K562 (cell line): ENCODE data around the gene HSPA8. TPM values are rescaled to one million over a fixed set of nuclear protein-coding genes. Genes with fewer than 3 reads are reported as not detected.

Experiments
- DDX20 ChIP-seq: fragments of 450-650 bp; IDR thresholded peaks from 2 replicates; pipeline ENCODE4 v1.6.1; 2016; ENCODE audit warnings: missing genetic modification characterization, low read depth, mild to moderate bottlenecking, missing compliant biosample characterization, moderate library complexity
- FOXJ3 ChIP-seq: sonication (generic); formaldehyde crosslinking; IDR thresholded peaks from 2 replicates; pipeline ENCODE4 v1.4.0; 2020; ENCODE audit warnings: mild to moderate bottlenecking, missing genetic modification reagents
- HMG20A ChIP-seq: fragments of 450-650 bp; formaldehyde crosslinking; conservative IDR thresholded peaks from 2 replicates; pipeline ENCODE4 v1.4.0; 2020; ENCODE audit warnings: mild to moderate bottlenecking, mixed read lengths
- JUND ChIP-seq, 2 experiments: IDR thresholded peaks; 2 replicates in 1 of 2; 3 replicates in 1 of 2; pipeline ENCODE4 v1.6.1; 2011; ENCODE audit warnings: borderline replicate concordance in 2 of 2, low read depth in 2 of 2, low read length in 2 of 2, improper control_type of control experiment in 1 of 2, missing biosample characterization in 1 of 2, missing genetic modification characterization in 1 of 2, missing genetic modification reagents in 1 of 2
- MCM2 ChIP-seq: fragments of 450-650 bp; IDR thresholded peaks from 2 replicates; pipeline ENCODE4 v1.6.1; 2017; ENCODE audit warnings: low read depth, mild to moderate bottlenecking
- NR2F6 ChIP-seq: fragments of 450-650 bp; formaldehyde crosslinking; IDR thresholded peaks from 2 replicates; pipeline ENCODE4 v1.4.0; 2020; ENCODE audit warnings: mild to moderate bottlenecking
- PHF21A ChIP-seq: fragments of 450-650 bp; IDR thresholded peaks from 2 replicates; pipeline ENCODE4 v1.6.1; 2017; ENCODE audit warnings: low read depth, borderline replicate concordance
- PHTF2 ChIP-seq: fragments of 250-450 bp; sonication (Bioruptor Pico); IDR thresholded peaks from 2 replicates; pipeline ENCODE4 v1.5.0; 2021; ENCODE audit warnings: mild to moderate bottlenecking
- RBM25 ChIP-seq: fragments of 200-400 bp; formaldehyde crosslinking; IDR thresholded peaks from 2 replicates; pipeline ENCODE4 v1.6.1; 2018; ENCODE audit warnings: low read length, low read depth, moderate library complexity; ENCODE audit not compliant: severe bottlenecking
- SIRT6 ChIP-seq: IDR thresholded peaks from one replicate; pipeline ENCODE4 v1.6.1; 2012; ENCODE audit warnings: low read depth, mild to moderate bottlenecking, control low read depth, inconsistent platforms, low read length, moderate library complexity
- SOX6 ChIP-seq: fragments of 450-650 bp; IDR thresholded peaks from 2 replicates; pipeline ENCODE4 v1.6.1; 2014; ENCODE audit warnings: mild to moderate bottlenecking
- ZNF124 ChIP-seq: sonication (generic); formaldehyde crosslinking; IDR thresholded peaks from 2 replicates; pipeline ENCODE4 v1.8.1; 2022; ENCODE audit warnings: missing genetic modification reagents
- ZNF143 ChIP-seq: sonication (generic); formaldehyde crosslinking; IDR thresholded peaks from 2 replicates; pipeline ENCODE4 v1.9.0; 2022; ENCODE audit warnings: mild to moderate bottlenecking, missing genetic modification reagents
- ZNF217 ChIP-seq: sonication (generic); formaldehyde crosslinking; IDR thresholded peaks from 2 replicates; pipeline ENCODE4 v1.8.0; 2022; ENCODE audit warnings: mild to moderate bottlenecking, missing genetic modification reagents
- ZNF311 ChIP-seq: fragments of 250-450 bp; sonication (Bioruptor Pico); IDR thresholded peaks from 2 replicates; pipeline ENCODE4 v1.4.0; 2020; ENCODE audit warnings: mild to moderate bottlenecking, moderate library complexity
- ZNF551 ChIP-seq: fragments of 250-450 bp; sonication (Bioruptor Pico); IDR thresholded peaks from 2 replicates; pipeline ENCODE4 v1.5.0; 2021; ENCODE audit warnings: mild to moderate bottlenecking, moderate library complexity
- ZNF764 ChIP-seq: fragments of 250-450 bp; sonication (Bioruptor Pico); IDR thresholded peaks from 2 replicates; pipeline ENCODE4 v1.4.0; 2020; ENCODE audit warnings: low read depth, mild to moderate bottlenecking, moderate library complexity
- polyA plus RNA-seq, 8 experiments: library from polyadenylated mRNA; depleted of rRNA in 4 of 8; stranded (reverse) in 5 of 8; unstranded in 3 of 8; fragments of >200 nt; fragmentation: Nextera tagmentation in 2 of 8; fragmentation: Illumina TruSeq in 1 of 8; extraction: Ambion mirVana in 2 of 8; extraction: Trizol in 1 of 8; gene quantifications; 2 replicates each; pipeline versions ENCODE4 v1.2.1 to v1.2.3, GENCODE V29; 2011 to 2014; ENCODE audit warnings: inconsistent platforms in 1 of 8, missing spikeins in 1 of 8
- total RNA-seq, 7 experiments: library from RNA; depleted of rRNA in 6 of 7; stranded (reverse); fragments of >200 nt in 6 of 7; fragmentation: Illumina TruSeq in 2 of 7; extraction: Trizol in 2 of 7; gene quantifications; 2 replicates each; pipeline versions ENCODE4 v1.2.1 to v1.2.3, GENCODE V29; 2011 to 2021; ENCODE audit warnings: low replicate concordance in 1 of 7
- TF ChIP-seq, protein P1 (sequence below): fragments of 450-650 bp; IDR thresholded peaks from 2 replicates; pipeline ENCODE4 v1.6.1; 2017; ENCODE audit warnings: antibody characterized with exemption, mild to moderate bottlenecking
- TF ChIP-seq, protein P2 (sequence below): sonication (generic); formaldehyde crosslinking; IDR thresholded peaks from 2 replicates; pipeline ENCODE4 v1.8.0; 2022; ENCODE audit warnings: mild to moderate bottlenecking, low read depth, missing genetic modification reagents
- TF ChIP-seq, protein P3 (sequence below): fragments of 450-650 bp; IDR thresholded peaks from 2 replicates; pipeline ENCODE4 v1.6.1; 2016; ENCODE audit warnings: mild to moderate bottlenecking

The HSPA8 gene
- total and polyA plus RNA-seq, 9 of the 15 experiments (the other 6 are each of a cell fraction or from before 2014, with no cell fraction given), result 1,250 to 3,966 (median 2,773) TPM

DNA sequence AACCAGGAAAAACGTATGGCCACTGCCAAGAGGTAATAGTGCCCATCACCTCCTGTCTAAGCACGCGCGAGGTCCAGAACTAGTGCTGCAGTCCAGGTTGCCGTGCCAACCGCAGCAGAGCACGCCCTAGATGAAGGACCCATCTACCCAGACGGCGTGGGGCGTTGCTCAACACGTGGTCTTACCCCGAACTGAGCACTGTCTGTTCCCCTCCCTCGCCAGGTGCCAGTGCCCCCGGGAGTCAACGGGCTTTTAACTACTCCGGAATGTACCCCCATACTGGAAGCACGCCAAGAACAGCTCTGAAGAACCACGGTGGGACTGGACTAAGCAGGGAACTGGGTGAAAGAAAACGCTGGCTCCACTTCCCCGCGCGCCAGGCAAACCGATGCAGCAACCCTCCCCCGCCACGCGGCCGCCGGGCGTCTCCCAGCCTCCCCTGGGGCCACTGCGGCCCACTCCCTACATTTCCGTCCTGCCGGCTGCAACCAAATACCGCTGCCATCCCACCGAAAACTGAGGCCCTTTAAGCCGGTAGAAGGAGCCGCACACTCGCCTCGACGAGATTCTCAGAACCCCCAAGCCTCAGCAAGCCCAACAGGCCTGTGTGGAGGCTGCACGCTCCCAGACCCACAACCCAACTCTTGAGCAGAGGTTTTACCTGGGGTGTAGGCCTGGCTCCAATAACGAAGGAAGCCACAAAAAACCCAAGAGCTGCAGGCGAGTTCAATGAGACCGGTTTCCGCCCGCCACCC is at the start of gene HSPA8 (continued):
- TF ChIP-seq, protein P1, sequence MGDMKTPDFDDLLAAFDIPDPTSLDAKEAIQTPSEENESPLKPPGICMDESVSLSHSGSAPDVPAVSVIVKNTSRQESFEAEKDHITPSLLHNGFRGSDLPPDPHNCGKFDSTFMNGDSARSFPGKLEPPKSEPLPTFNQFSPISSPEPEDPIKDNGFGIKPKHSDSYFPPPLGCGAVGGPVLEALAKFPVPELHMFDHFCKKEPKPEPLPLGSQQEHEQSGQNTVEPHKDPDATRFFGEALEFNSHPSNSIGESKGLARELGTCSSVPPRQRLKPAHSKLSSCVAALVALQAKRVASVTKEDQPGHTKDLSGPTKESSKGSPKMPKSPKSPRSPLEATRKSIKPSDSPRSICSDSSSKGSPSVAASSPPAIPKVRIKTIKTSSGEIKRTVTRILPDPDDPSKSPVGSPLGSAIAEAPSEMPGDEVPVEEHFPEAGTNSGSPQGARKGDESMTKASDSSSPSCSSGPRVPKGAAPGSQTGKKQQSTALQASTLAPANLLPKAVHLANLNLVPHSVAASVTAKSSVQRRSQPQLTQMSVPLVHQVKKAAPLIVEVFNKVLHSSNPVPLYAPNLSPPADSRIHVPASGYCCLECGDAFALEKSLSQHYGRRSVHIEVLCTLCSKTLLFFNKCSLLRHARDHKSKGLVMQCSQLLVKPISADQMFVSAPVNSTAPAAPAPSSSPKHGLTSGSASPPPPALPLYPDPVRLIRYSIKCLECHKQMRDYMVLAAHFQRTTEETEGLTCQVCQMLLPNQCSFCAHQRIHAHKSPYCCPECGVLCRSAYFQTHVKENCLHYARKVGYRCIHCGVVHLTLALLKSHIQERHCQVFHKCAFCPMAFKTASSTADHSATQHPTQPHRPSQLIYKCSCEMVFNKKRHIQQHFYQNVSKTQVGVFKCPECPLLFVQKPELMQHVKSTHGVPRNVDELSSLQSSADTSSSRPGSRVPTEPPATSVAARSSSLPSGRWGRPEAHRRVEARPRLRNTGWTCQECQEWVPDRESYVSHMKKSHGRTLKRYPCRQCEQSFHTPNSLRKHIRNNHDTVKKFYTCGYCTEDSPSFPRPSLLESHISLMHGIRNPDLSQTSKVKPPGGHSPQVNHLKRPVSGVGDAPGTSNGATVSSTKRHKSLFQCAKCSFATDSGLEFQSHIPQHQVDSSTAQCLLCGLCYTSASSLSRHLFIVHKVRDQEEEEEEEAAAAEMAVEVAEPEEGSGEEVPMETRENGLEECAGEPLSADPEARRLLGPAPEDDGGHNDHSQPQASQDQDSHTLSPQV, result no peak
- TF ChIP-seq ZNF143 (no peak), SIRT6 (peak; percentile 65), ZNF124 (CRISPR knock-in tag) (no peak), FOXJ3 (CRISPR knock-in tag) (no peak), PHF21A (no peak), MCM2 (no peak), ZNF551 (CRISPR knock-in tag) (no peak), ZNF311 (CRISPR knock-in tag) (no peak), HMG20A (CRISPR knock-in tag) (no peak), SOX6 (no peak), ZNF764 (CRISPR knock-in tag) (no peak), DDX20 (tag) (no peak), ZNF217 (CRISPR knock-in tag) (no peak), RBM25 (no peak), NR2F6 (no peak), JUND (IDR thresholded peaks at IDR 0.05; ENCODE audit: borderline replicate concordance, low read depth, low read length) (no peak), JUND (tag; IDR thresholded peaks at IDR 0.05; ENCODE audit: borderline replicate concordance, low read depth, low read length) (no peak), PHTF2 (CRISPR knock-in tag) (peak; percentile 81; the same call in 1 of the 2 replicates)
- TF ChIP-seq, protein P2, sequence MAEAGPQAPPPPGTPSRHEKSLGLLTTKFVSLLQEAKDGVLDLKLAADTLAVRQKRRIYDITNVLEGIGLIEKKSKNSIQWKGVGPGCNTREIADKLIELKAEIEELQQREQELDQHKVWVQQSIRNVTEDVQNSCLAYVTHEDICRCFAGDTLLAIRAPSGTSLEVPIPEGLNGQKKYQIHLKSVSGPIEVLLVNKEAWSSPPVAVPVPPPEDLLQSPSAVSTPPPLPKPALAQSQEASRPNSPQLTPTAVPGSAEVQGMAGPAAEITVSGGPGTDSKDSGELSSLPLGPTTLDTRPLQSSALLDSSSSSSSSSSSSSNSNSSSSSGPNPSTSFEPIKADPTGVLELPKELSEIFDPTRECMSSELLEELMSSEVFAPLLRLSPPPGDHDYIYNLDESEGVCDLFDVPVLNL, result no peak
- TF ChIP-seq, protein P3, sequence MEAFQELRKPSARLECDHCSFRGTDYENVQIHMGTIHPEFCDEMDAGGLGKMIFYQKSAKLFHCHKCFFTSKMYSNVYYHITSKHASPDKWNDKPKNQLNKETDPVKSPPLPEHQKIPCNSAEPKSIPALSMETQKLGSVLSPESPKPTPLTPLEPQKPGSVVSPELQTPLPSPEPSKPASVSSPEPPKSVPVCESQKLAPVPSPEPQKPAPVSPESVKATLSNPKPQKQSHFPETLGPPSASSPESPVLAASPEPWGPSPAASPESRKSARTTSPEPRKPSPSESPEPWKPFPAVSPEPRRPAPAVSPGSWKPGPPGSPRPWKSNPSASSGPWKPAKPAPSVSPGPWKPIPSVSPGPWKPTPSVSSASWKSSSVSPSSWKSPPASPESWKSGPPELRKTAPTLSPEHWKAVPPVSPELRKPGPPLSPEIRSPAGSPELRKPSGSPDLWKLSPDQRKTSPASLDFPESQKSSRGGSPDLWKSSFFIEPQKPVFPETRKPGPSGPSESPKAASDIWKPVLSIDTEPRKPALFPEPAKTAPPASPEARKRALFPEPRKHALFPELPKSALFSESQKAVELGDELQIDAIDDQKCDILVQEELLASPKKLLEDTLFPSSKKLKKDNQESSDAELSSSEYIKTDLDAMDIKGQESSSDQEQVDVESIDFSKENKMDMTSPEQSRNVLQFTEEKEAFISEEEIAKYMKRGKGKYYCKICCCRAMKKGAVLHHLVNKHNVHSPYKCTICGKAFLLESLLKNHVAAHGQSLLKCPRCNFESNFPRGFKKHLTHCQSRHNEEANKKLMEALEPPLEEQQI, result no peak
